HEK293T (cell line): Measurements from ENCODE around the gene CD79A.
"Not testable (repeated sequence)": the region's sequence is repeated elsewhere in the genome, so short reads cannot be mapped to it uniquely, and the experiment has no call there.

Source experiments
- CTCF ChIA-PET: fragments of 350-600 bp; formaldehyde crosslinking; extraction: SDS; loops from one replicate; lab custom pipeline; 2021; ENCODE audit warnings: antibody characterized with exemption, inconsistent platforms; lab: Yijun Ruan, JAX
- POLR2A ChIA-PET: fragments of 350-600 bp; formaldehyde crosslinking; extraction: SDS; loops from one replicate; lab custom pipeline; 2020; ENCODE audit warnings: antibody characterized with exemption, inconsistent platforms; lab: Yijun Ruan, JAX
- DNase-seq: peaks from one replicate; pipeline ENCODE4 v3.0.0; 2012; ENCODE audit warnings: mixed read lengths; ENCODE audit errors: extremely low spot score
- ARNT ChIP-seq: fragments of 450-650 bp; IDR thresholded peaks from 2 replicates; pipeline ENCODE4 v1.6.1; 2017; ENCODE audit warnings: mild to moderate bottlenecking
- BHLHE40 ChIP-seq: fragments of 450-650 bp; IDR thresholded peaks from 2 replicates; pipeline ENCODE4 v1.6.1; 2016; ENCODE audit warnings: mild to moderate bottlenecking, moderate library complexity, borderline replicate concordance
- CTBP1 ChIP-seq: fragments of 450-650 bp; IDR thresholded peaks from 2 replicates; pipeline ENCODE4 v1.6.1; 2016; ENCODE audit warnings: borderline replicate concordance
- ELF4 ChIP-seq: fragments of 450-650 bp; IDR thresholded peaks from 2 replicates; pipeline ENCODE4 v1.6.1; 2017; ENCODE audit warnings: antibody characterized with exemption
- FOXA1 ChIP-seq: fragments of 450-650 bp; IDR thresholded peaks from 2 replicates; pipeline ENCODE4 v1.6.1; 2016; ENCODE audit warnings: mild to moderate bottlenecking
- FOXK2 ChIP-seq: fragments of 450-650 bp; IDR thresholded peaks from 2 replicates; pipeline ENCODE4 v1.6.1; 2016; ENCODE audit warnings: mild to moderate bottlenecking
- FOXM1 ChIP-seq: fragments of 450-650 bp; IDR thresholded peaks from 2 replicates; pipeline ENCODE4 v1.6.1; 2017; ENCODE audit warnings: mild to moderate bottlenecking, borderline replicate concordance
- HDGF ChIP-seq: fragments of 450-650 bp; IDR thresholded peaks from 2 replicates; pipeline ENCODE4 v1.6.1; 2017; ENCODE audit warnings: antibody characterized with exemption, borderline replicate concordance
- L3MBTL2 ChIP-seq: fragments of 450-650 bp; conservative IDR thresholded peaks from 2 replicates; pipeline ENCODE4 v1.6.1; 2016; ENCODE audit warnings: mild to moderate bottlenecking
- LEF1 ChIP-seq: fragments of 450-650 bp; IDR thresholded peaks from 2 replicates; pipeline ENCODE4 v1.6.1; 2017; ENCODE audit warnings: mild to moderate bottlenecking, borderline replicate concordance
- NFRKB ChIP-seq: fragments of 450-650 bp; IDR thresholded peaks from 2 replicates; pipeline ENCODE4 v1.6.1; 2016; ENCODE audit warnings: mild to moderate bottlenecking, moderate library complexity
- PKNOX1 ChIP-seq: fragments of 450-650 bp; IDR thresholded peaks from 2 replicates; pipeline ENCODE4 v1.6.1; 2016
- SP1 ChIP-seq: fragments of 450-650 bp; IDR thresholded peaks from 2 replicates; pipeline ENCODE4 v1.6.1; 2017
- SUZ12 ChIP-seq: fragments of 450-650 bp; IDR thresholded peaks from 2 replicates; pipeline ENCODE4 v1.6.1; 2016; ENCODE audit warnings: mild to moderate bottlenecking
- TARDBP ChIP-seq: fragments of 450-650 bp; IDR thresholded peaks from 2 replicates; pipeline ENCODE4 v1.6.1; 2016
- ZNF384 ChIP-seq: fragments of 450-650 bp; IDR thresholded peaks from 2 replicates; pipeline ENCODE4 v1.6.1; 2016

Gene CD79A

GRCh38 chr19:41911889-41912731 is 35.0 kb downstream of the CD79A start:
- ChIA-PET CTCF (interaction anchor here (0.6 kb wide), 1 partner anchor 10 kb away, joined by 3 read pairs; no protein-coding TSS in a partner anchor), POLR2A (interaction anchor here (1.1 to 1.6 kb wide), 2 partner anchors 28 to 52 kb away, joined by 4 to 7 read pairs; partner anchors contain the start of gene RPS19)
- DNase-seq, result no peak
- TF ChIP-seq ELF4 (no peak), L3MBTL2 (no peak), ZNF384 (no peak), SP1 (no peak), HDGF (no peak), CTBP1 (no peak), TARDBP (no peak), FOXK2 (no peak), ARNT (no peak), SUZ12 (no peak), LEF1 (no peak), PKNOX1 (no peak), NFRKB (no peak), BHLHE40 (no peak), FOXA1 (no peak), FOXM1 (no peak)

- TF ChIP-seq FOXM1 (no peak), FOXA1 (no peak), CTBP1 (no peak), ELF4 (no peak)
- ChIA-PET POLR2A (no interaction called here), CTCF (no interaction called here)
- DNase-seq, result no peak
Observed at GRCh38 chr19:41912899-41913537, 35.9 kb downstream of the CD79A start.

- no peak for DNase-seq
- TF ChIP-seq FOXA1 (no peak), ZNF384 (no peak), FOXK2 (no peak), NFRKB (no peak), ARNT (no peak), SUZ12 (no peak), BHLHE40 (no peak), L3MBTL2 (no peak), TARDBP (no peak), LEF1 (no peak), HDGF (no peak), ELF4 (no peak), FOXM1 (no peak), SP1 (no peak), PKNOX1 (no peak), CTBP1 (no peak)
- POLR2A ChIA-PET, result no interaction called here
- CTCF ChIA-PET, result no interaction called here
Observed at GRCh38 chr19:41913538-41914423, 36.7 kb downstream of the CD79A start.

GRCh38 chr19:41914424-41914834 is 37.4 kb downstream of the CD79A start:
- POLR2A ChIA-PET, CTCF ChIA-PET: not testable (repeated sequence)

GRCh38 chr19:41915021-41915775 is 38.1 kb downstream of the CD79A start:
- POLR2A ChIA-PET, result no interaction called here
- CTCF ChIA-PET, result no interaction called here
- no peak for DNase-seq
- no peak for TF ChIP-seq NFRKB
- TF ChIP-seq TARDBP, result no peak

More at GRCh38 chr19:41914424-41914834, 37.4 kb downstream of the CD79A start:
- DNase-seq, result not testable (repeated sequence)

- TF ChIP-seq ZNF384 (no peak), TARDBP (no peak), ARNT (no peak), BHLHE40 (no peak), ELF4 (no peak), LEF1 (no peak), FOXA1 (no peak), SP1 (no peak), FOXK2 (no peak), HDGF (no peak)
- ChIA-PET POLR2A (no interaction called here), CTCF (no interaction called here)
- DNase-seq, result no peak
Observed at GRCh38 chr19:41915776-41916414, 38.8 kb downstream of the CD79A start.
